ENCODE measurements around the gene PIK3R3.

The PIK3R3 gene

DNA sequence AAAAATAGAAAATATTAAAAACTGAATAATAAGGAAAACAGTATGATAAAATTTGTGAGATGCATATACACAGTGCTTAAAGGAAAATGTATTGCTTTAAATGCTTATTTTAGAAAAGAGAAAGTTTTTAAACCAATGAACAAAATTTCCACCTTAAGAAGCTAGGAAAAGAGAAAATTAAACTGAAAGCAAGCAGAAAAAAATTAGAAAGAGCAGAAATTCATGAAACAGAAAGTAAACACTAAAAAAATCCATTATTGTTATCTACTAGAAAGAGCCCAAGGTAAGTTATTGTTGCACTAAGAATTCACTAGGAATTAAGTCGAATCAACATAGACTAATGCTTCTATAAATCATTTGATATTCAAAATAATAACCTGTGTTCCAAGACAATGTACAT lies 67.7 kb downstream of the PIK3R3 start:
- H3K9ac ChIP-seq (ENCODE audit: low read length), result no peak overlapping the region
- no peaks in the 10 kb centered on the region for H3K27me3 ChIP-seq (ENCODE audit: insufficient read depth, low read length)
- no peaks in the 10 kb centered on the region for H3K9me3 ChIP-seq (ENCODE audit: low read length)
- H3K9me2 ChIP-seq (ENCODE audit: low read depth, low read length), result no peaks in the 10 kb centered on the region
- TF ChIP-seq EZH2 (IDR thresholded peaks at IDR 0.05; ENCODE audit: borderline replicate concordance, low read length), result no peak
- TF ChIP-seq, protein P1, sequence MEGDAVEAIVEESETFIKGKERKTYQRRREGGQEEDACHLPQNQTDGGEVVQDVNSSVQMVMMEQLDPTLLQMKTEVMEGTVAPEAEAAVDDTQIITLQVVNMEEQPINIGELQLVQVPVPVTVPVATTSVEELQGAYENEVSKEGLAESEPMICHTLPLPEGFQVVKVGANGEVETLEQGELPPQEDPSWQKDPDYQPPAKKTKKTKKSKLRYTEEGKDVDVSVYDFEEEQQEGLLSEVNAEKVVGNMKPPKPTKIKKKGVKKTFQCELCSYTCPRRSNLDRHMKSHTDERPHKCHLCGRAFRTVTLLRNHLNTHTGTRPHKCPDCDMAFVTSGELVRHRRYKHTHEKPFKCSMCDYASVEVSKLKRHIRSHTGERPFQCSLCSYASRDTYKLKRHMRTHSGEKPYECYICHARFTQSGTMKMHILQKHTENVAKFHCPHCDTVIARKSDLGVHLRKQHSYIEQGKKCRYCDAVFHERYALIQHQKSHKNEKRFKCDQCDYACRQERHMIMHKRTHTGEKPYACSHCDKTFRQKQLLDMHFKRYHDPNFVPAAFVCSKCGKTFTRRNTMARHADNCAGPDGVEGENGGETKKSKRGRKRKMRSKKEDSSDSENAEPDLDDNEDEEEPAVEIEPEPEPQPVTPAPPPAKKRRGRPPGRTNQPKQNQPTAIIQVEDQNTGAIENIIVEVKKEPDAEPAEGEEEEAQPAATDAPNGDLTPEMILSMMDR (IDR thresholded peaks at IDR 0.05; ENCODE audit: low read length), result no peak
- no peak overlapping the region for H3K4me3 ChIP-seq (ENCODE audit: low read depth, low read length, poor library complexity, severe bottlenecking)
- H3K79me2 ChIP-seq (ENCODE audit: insufficient read depth, low read length), result no peaks in the 10 kb centered on the region
- H3K36me3 ChIP-seq (ENCODE audit: insufficient read depth, low read length), result peaks cover 13% of the 10 kb centered on the region
- no peak overlapping the region for H2AFZ ChIP-seq (ENCODE audit: low read length)
- H4K20me1 ChIP-seq (ENCODE audit: insufficient read depth, low read length), result no peaks in the 10 kb centered on the region
- peaks cover 15% of the 10 kb centered on the region for H3K4me1 ChIP-seq (ENCODE audit: insufficient read depth, low read length, severe bottlenecking)
- H3F3A ChIP-seq (ENCODE audit: insufficient read depth, low read length), result no peaks in the 10 kb centered on the region
- H3K4me2 ChIP-seq (ENCODE audit: low read length), result no peak overlapping the region
- H3K27ac ChIP-seq (ENCODE audit: low read depth, low read length, poor library complexity, severe bottlenecking), result no peak overlapping the region

DNA sequence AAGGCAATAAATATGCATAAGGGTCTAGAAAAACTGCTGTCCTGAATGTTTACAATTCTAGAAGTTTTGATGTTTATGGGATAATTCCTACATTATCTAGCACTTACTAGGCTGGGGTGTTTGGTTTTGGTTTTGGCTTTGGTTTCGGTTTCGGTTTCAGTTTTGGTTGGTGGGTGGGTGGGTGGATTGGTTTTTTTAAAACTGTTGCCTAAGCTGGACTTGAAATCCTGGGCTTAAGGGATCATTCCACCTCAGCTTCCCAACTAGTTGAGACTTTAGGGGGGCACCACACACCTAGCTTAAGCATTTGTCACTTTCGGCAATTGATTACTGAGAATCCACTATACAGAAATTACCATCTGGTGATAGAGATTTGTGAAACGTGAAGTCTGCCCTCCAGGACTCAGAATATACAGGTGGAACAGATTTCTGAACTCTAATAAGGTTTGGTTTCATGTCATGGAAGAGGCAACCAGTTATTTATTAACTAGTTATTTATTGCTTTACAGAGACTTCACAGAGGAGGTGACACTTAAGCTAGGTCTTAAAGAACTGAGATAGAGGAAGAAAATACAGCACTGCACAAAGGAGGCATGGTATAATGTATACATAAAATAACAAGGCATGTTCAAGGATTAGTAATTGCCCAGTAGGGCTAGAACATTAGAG lies 69.6 kb downstream of the PIK3R3 start:
- no peak overlapping the region for H3K4me3 ChIP-seq (ENCODE audit: low read depth, low read length, poor library complexity, severe bottlenecking)
- no peak overlapping the region for H3K9ac ChIP-seq (ENCODE audit: low read length)
- no peaks in the 10 kb centered on the region for H3K9me3 ChIP-seq (ENCODE audit: low read length)
- H3K27ac ChIP-seq (ENCODE audit: low read depth, low read length, poor library complexity, severe bottlenecking), result no peak overlapping the region
- H3K27me3 ChIP-seq (ENCODE audit: insufficient read depth, low read length), result no peaks in the 10 kb centered on the region
- H4K20me1 ChIP-seq (ENCODE audit: insufficient read depth, low read length), result no peaks in the 10 kb centered on the region
- no peaks in the 10 kb centered on the region for H3F3A ChIP-seq (ENCODE audit: insufficient read depth, low read length)
- no peaks in the 10 kb centered on the region for H3K9me2 ChIP-seq (ENCODE audit: low read depth, low read length)
- H3K79me2 ChIP-seq (ENCODE audit: insufficient read depth, low read length), result no peaks in the 10 kb centered on the region
- TF ChIP-seq, protein P1 (IDR thresholded peaks at IDR 0.05; ENCODE audit: low read length), result no peak
- TF ChIP-seq EZH2 (IDR thresholded peaks at IDR 0.05; ENCODE audit: borderline replicate concordance, low read length), result no peak
- no peak overlapping the region for H2AFZ ChIP-seq (ENCODE audit: low read length)
- peaks cover 20% of the 10 kb centered on the region for H3K36me3 ChIP-seq (ENCODE audit: insufficient read depth, low read length)
- H3K4me1 ChIP-seq (ENCODE audit: insufficient read depth, low read length, severe bottlenecking), result peaks cover 15% of the 10 kb centered on the region
- H3K4me2 ChIP-seq (ENCODE audit: low read length), result no peak overlapping the region

DNA sequence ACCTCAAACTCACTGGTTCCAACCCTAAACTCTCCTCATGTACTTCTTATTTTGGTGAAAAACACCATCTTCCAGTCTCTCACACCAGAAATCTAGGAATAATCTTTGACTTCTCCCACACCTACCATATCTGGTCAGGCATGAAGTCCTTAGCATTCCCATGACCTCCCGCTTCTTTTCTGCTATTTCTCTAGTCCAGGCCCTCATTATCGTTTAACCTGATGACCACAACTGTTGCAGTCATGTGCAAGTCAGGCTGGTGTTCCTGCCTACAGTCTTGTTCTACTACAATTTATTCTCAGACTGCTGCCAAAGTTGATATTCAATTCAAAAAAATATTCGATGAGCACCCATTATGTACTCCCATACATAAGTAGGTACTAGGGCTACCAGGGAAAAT lies 71.3 kb downstream of the PIK3R3 start:
- Histone ChIP-seq H3K27me3 (ENCODE audit: insufficient read depth, low read length) (no peaks in the 10 kb centered on the region), H3K79me2 (ENCODE audit: insufficient read depth, low read length) (no peaks in the 10 kb centered on the region), H3K4me1 (ENCODE audit: insufficient read depth, low read length, severe bottlenecking) (peaks cover 15% of the 10 kb centered on the region), H3K27ac (ENCODE audit: low read depth, low read length, poor library complexity, severe bottlenecking) (no peak overlapping the region), H3K9ac (ENCODE audit: low read length) (no peak overlapping the region), H3K4me2 (ENCODE audit: low read length) (no peak overlapping the region), H3K4me3 (ENCODE audit: low read depth, low read length, poor library complexity, severe bottlenecking) (no peak overlapping the region), H4K20me1 (ENCODE audit: insufficient read depth, low read length) (no peaks in the 10 kb centered on the region), H3F3A (ENCODE audit: insufficient read depth, low read length) (no peaks in the 10 kb centered on the region), H3K9me2 (ENCODE audit: low read depth, low read length) (no peaks in the 10 kb centered on the region), H2AFZ (ENCODE audit: low read length) (no peak overlapping the region), H3K9me3 (ENCODE audit: low read length) (no peaks in the 10 kb centered on the region), H3K36me3 (ENCODE audit: insufficient read depth, low read length) (peaks cover 20% of the 10 kb centered on the region)
- TF ChIP-seq, protein P1 (IDR thresholded peaks at IDR 0.05; ENCODE audit: low read length), result no peak
- TF ChIP-seq EZH2 (IDR thresholded peaks at IDR 0.05; ENCODE audit: borderline replicate concordance, low read length), result no peak

Measured in OCI-LY1 (cell line).